Measurements from ENCODE around the gene GNPDA2.
"Not testable (repeated sequence)": the region's sequence is repeated elsewhere in the genome, so short reads cannot be mapped to it uniquely, and the experiment has no call there.

The GNPDA2 gene

DNA sequence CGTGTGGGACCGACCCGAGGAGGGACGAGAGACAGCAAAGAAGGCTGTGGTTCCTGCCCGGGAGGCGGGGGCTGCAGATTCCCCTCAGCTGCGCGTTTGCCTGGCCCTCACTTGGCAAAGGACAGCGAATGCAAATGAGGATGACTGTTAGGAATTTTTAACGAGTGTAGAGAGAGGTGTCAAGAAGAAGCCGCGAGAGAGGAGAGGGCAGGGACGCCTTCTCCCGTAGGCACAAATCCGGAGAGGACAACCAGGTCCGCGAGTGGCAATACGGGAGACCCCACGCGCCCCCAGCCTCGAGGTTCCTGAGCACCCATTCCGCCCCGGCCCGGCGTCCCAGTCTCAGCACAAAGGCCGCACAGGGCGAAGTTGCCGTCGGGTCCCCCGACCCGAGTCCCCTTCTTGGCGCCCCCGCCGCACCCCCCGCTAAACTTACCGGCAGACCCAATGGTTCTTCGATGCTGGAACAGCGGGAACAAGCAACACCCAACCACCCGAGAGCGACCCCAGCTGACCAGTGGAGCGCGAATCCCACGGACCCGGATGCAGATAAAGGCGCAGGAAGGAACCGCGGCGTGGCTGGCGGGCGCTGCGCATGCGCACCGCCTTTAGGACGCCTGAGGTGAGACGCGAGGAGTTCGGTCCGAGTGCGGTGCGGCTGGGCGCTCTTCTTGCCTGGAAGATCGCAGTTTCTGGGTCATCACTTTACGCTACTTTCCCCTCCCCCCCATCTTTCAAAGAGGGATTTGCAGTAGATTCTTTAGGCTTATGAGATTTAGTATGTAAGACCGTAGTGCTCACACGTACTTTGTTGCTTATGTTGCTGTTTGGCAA, at the start of gene GNPDA2:
Gene GNPDA2 (minus strand): TSS at position 519 of the 834 bp plus-strand sequence. CDS start 4,349 bp downstream, outside the sequence.
- peak; percentile 73 to 80 for DNase-seq

DNA sequence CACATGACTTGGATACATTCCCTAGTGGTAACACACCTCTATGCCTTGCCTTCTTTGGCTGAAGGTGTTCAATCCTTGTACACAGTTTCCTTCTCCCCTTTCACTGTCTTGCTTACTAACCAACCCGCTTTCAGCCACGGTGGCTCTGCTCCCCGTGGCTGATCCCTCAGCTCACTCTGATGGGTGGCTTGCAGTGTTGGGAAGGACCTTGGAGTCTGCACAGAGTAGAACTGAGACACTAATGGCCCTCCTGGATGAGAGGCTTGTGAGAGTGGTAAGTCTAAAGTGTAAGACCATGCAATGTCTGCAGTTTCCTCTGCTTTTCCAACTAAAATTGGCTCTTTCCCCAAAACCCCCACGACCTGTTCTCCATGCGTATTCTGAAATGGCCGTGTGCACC, 46.0 kb upstream of the GNPDA2 start:
- DNase-seq = no peak

DNA sequence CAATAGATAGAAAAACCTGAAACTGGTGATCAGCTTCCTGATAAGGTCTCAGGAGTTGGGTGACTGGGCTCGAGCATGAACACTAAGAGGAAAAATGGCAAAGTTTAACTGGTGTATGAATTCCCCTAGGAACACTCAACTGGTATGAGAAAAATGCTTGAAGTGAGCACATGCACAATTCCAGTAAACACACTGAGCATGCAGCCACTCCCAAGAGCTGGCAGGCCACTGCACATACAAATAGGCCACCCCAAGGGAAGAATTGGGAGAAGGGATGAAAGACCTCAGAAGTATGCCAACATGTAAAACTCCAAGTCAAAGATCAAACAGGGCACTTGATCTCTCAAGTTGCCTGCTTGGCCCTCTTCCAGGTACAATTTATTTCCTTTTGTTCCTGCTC, 45.4 kb upstream of the GNPDA2 start:
- DNase-seq = no peak

DNA sequence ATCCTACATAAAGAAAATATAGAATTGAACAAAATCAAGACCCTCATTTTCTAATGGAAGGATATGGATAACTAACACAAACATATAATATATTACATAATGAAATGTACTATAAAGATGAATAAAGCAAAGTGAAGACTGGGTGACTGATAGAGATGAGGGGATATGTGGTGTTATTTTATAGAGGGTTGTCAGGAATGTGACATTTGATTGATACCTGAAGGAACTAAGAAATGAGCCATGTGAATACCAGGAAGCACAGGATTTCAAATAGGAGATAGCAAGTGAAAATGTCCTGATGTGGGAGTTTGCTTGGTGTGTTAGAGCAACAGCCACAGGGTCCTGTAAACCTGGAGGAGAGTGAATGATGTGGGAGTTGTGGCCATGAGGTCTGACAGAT, 40.1 kb upstream of the GNPDA2 start:
- DNase-seq = no peak

DNA sequence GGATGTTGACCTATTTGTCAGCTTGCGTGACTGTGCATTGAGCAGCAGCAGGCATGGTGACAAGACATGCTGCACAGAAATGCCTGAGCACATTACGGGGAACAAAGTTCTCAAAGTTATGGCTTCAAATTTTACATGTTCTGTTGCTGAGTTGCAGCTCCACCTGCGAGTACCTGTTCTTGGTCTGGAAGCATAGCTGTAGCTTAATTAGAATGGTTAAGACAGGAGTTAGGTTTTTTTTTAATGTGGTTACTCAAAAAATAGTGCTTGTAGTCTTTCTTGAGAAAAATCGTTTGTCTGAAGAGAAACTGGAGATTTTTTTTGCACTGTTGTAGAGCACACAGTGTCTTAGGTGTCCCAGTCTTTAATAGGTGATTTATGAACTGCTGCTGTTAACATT, 38.8 kb upstream of the GNPDA2 start:
- DNase-seq = no peak

DNA sequence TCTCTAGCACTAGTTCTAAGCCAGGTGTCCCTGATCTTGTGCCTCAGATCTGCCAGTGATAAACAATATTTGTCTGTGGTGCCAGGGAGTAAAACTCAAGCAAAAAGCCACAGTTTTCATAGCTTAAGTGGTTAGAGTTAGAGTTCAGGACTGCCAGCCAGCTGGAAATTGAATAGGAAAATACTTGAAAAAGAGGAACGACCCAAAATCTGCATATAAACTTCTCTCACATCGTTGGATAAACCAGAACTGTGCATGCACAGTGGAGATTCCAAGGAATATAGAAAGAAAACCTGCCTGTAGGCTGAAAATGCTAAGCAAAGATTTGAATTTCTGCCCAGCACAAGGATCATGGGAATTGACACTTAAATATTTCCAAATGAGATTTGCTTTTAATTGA, 35.0 kb upstream of the GNPDA2 start:
- no peak for DNase-seq

DNA sequence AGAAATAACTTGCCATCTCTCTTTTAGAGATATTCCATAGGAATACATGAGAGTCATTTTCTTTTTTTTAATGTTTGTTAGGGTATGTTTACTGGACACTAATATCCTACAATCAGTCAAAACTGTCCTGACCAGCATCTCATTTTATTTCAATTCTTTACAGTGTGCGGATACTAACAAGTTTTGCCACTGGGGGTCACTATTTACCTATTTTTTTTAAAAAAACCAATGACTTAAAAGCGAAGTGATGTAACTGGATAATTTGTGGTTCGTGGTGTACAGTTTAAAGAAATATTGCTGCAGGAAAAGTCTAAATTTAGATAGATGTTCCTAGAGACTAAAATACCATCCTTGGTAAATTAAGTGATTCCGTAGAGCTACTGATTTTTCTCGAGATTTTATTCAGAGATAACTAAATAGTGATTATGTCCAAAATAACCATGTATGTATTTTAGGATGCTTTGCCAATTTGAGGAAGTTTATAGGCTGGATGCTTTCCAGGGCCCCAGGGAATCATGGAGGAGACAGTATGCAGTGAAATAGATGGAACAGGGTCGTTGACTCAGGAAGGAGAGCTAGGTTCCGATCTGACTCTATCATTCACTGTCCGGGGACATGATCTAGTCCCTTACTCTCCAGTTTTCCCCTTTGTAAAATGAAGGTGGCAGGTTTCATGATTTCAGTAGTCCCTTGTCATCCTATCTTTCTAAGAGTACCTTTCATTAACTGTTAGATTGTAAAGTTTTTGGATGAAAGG, 34.0 kb upstream of the GNPDA2 start:
- peak in 1 of 2 donors; percentile 3 for DNase-seq

DNA sequence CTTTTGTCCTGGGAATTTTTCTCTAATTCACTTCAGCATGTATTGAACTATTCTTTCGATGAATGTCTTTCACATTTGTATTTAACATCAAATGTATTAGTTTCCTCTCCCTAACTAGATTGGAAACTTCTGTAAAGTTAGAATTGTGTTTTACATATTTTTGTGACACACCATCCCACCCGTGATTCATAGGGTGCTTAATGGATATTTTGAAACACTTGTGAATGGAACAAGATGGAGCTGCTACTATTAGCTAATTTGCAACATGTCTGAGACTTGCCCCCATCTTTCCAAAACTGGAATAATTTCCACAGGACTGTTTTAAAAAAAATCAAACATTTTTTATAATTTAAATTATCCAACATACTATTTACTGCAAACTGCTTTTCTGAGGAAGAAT, 30.2 kb upstream of the GNPDA2 start:
- DNase-seq = no peak

DNA sequence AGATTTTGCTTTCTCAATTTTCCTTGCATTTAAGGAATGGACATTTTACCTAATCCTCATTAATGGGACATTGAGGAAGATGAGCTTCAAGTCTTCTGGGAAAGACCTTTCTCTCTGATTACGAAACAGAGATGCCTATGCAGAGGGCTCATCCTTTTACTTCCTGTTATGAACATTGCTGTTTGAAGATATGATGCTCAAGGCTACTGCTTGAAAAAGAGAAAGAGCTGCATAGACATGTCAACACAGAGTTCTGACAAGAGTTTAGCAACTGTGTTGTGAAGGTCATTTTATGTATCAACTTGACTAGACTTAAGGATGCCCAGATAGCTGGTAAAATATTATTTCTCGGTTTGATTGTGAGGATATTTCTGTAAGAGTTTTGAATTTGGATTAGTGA, 13.8 kb upstream of the GNPDA2 start:
- DNase-seq = no peak

DNA sequence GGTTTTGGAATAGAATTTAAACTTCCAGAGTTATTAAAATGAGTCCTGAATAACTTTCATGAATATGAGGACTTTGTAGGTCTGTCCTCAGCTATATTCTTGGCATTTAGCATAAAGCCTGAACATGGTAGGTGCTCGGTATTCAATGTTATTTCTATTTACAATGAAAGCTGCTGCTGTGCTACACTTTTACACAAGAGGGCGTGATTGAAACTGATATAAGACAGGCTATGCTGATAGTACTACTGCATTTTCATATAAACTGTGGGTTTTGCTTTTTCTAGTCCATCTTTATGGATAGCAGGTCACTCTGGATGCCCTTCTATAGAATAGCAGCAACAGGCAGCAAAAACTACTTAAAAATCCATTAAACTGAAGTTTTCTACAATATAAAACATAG, 12.3 kb upstream of the GNPDA2 start:
- DNase-seq = no peak

DNA sequence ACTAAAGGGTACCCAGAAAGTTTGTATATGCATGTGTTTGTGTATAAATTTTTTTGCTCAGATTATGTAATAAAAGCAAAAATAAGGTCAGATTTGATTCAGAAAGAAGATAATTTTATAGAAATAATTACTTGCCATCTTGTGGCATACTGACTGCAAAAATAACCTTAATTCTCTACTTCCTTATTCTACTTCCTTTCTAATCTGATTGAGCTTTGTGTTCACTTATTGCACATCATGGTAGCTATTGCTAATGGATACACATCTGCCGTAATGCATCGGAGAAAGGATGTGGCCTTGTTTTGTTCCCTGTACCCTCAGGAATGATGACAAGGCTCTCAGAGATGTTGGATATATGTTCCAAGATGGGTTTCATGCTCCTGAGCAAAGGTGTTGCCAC, 10.5 kb upstream of the GNPDA2 start:
- DNase-seq = no peak

DNA sequence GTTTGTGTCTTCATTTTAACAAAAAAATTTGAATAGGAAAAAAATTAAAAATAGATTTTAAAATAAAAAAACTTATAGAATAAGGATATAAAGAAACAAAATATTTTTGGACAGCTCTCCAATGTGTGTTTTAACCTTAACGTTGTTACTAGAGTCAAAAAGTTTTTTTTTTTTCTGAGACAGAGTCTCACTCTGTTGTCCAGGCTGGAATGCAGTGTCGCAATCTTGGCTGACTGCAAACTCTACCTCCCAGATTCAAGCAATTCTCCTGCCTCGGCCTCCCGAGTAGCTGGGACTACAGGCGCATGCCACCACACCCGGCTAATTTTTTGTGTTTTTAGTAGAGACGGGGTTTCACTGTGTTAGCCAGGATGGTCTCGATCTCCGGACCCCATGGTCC, 2.3 kb upstream of the GNPDA2 start:
- DNase-seq = not testable (repeated sequence)

DNA sequence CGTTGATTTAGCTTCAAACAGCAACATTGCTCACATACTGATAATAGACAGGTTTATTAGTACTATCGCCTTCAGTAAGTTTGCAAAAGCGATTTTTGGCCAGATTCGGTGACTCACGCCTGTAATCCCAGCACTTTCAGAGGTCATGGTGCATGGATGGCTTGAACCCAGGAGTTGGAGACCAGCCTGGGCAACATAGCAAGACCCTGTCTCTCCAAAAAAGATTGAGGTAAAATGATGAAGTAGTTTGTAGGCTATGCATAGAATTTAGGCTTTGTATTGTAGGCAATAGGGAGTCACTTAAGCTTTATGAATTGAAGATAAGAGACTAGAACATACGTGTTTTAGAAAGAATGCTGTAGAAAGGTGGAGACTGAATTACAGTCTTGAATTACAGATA, 1.1 kb upstream of the GNPDA2 start:
- no peak for DNase-seq

DNA sequence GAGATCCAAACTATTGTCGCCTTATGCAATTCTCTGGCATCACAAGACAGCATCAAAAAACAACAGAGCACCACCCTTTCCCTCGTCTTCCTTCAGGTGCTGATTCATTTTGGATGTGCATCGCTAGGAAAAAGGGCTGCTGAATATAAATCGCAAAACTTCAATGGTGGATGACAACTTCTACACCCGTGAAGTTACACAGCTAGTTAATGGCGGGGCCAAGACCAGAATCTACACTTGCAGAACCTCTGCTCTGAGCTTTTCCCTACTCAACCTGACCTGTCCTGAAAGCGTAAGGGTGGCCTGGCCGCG, 674 bp downstream of the GNPDA2 start:
- no peak for DNase-seq

DNA sequence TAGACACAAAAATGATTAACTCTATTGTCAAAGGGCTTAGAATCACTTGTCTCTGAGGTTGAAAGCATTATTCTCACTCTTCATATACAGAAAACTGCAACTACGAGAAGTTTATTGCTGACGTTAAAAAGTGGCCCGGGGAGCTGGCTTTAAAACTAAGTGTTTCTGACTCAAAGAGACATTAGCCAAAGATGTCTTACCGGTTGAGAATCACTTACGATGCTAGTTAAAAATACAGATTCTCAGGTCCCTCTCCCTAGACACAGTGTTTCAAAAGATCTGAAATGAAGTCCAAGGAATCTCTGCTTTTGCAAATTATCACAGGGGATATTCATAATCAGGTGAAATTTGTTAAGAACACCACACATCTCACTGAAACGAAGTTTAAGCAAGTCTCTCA, 1.2 kb downstream of the GNPDA2 start:
- no peak for DNase-seq

DNA sequence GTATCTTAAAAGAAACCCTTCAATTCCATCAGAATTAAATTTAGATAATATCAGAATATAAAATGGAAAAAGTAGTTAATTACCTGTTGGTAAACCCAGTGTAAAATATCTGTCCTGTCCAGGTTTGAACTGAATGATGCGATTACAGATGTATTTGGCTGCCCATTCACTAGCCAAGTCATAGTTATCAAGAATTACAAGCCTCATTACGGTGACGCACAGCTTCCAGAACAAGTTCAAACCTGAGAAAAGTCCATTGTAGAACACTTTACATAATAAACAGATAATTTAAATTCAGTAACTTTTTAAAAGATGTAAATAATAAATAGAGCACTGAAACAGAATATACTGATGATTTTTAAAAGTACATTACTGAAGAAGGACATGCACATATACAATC, 4.4 kb downstream of the GNPDA2 start:
- no peak for DNase-seq

DNA sequence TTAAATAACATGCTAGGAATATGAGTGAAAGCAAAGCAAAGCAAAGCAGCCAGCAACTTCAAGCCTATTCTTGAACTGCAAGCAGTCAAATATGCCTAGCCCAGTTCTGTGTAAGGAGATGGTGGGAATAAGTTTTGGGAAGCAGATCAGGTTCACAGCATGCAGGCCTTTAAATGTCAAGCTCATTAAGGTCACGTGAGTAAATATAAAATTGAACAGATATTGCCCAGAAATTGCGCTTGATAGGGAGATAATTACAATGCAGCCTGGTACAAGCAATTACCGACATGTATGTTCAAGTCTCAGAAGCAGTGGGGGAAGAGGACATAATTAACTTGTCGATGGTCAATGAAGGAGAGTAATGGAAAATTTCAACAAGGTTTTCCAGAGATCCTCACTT, 6.0 kb downstream of the GNPDA2 start:
- no peak for DNase-seq

DNA sequence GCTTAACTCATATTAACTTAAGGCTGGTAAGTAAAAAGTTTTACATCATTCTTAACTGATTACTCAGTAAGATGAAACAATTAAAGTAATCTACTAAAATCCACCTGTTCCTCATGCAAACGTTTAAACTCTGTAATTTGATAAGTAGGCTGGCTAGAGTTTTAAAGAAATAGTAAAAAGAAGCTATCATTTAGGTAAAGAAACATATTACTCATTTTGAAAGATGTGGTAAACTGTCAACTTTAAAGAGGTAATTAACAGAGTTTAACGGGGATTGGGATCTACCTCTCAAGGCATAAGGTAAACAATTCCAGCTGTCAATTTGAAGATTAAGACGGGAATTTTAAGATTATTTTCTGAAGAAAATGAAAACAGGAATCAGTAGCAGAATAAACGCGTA, 9.8 kb downstream of the GNPDA2 start:
- DNase-seq = no peak

DNA sequence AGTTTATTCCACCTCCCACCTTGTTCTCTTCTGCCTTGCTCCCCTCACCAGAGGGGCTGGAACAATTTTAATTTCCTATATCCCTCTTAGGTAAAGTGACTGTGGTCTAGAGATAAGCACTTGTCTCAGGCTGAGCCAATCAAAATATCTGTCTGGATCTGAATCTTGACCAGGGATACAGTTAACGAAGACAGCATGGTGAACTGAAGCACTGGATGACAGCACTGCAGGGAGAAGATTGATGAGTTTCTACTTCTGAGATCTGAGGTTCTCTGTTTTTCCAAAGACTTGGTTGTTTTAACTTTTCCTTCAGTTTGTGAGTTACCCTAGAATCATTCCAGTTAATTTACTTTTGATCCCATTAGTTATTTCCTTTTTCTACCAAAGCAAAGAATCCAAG, 13.2 kb downstream of the GNPDA2 start:
- DNase-seq = no peak

DNA sequence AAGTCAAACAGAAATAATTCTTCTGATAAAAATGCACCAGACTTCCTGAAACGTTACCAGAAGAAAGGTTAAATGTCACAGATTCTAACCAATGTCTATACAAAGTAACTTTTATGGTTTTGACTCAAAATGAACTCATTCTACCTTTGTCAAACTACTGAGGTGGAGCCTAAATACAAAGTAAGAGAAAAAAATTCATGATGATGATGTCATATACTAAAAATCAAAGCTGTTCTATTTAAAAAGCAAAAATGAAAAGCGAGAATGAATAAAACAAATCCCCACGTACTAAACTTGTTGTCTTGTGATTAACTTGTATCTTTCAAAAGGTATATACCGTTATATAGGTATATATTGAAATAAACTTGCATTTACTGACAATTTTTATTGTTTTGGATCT, 21.7 kb downstream of the GNPDA2 start:
- no peak for DNase-seq

DNA sequence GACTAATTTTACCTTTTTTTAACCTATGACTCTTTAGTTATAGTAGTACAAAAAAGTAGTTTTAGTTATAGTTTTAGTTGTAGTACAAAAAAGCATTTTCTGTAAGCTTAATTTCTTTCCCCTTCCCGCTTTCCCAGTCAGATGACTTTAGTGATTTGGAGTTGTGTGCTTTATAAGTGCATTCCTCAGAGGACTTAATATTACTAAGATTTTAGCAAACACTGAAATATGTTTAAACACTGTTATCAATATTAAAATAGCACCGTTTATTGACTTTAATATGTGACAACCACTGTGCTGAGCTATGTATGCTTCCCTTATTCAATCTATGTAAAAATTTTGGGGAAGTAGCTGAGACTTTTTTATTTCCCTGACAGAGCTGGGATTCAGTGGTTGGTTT, 25.3 kb downstream of the GNPDA2 start:
- DNase-seq = no peak

DNA sequence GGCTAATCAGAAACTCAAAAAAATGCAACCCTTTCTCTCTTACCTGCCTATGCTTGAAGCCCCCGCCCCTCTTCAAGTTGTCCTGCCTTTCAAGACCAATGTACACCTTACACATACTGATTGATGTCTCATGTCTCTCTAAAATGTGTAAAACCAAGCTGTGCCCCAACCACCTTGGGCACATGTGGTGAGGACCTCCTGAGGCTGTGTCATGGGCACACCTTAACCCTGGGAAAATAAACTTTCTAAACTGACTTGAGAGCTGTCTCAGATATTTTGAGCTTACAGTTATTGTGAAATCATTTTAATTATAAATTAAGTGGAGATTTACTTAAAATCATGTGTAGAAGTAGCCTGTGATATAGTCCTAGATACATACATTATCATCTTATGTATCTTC, 25.9 kb downstream of the GNPDA2 start:
- DNase-seq = no peak

DNA sequence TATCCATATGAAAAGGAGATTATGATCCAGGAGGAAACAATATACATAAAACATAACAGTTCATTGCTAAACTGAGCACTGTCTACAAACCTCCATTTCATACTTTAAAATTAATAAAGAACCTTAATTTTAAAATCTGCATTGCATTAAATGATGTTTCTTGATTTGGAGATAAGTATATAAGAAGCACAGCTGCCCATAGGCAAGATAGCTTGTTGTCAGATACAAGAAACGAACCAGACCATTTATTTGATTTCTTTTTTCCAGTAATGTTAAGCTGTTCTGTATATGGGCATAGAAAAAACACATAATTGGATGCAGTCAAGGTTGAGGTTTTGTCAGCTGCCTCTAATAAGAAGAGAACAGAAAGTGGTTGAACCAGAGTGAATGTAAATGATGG, 41.7 kb downstream of the GNPDA2 start:
- no peak for DNase-seq

DNA sequence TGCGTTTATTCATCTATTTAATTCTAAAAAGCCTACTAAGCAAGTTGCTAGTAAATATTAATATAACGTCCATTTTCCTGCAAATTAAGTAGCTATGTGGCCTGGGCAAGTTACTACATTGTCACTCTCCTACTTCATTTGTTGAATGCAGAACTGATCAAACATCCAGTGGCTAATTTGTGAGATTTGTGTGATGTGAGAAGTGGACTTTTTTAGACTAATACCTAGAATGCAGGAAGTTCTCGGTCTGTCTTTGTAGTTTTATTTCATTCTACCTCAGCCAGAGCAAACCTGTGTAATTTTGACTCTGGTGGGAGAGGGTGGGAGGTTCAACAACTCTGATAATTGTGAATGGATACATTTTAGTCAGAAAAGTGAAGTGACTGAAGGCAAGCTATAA, 47.3 kb downstream of the GNPDA2 start:
- DNase-seq = no peak
